GM21381 (cell line): ENCODE data around the gene PRDM4.
"Not testable (repeated sequence)": the region's sequence is repeated elsewhere in the genome, so short reads cannot be mapped to it uniquely, and the experiment has no call there.

Experiments used
- ATAC-seq: cut with Tn5 transposase; IDR thresholded peaks from one replicate; pipeline ENCODE4 v1.9.1; 2021; ENCODE audit warnings: mild to moderate bottlenecking, moderate library complexity; ENCODE audit not compliant: unreplicated experiment

The PRDM4 gene

DNA sequence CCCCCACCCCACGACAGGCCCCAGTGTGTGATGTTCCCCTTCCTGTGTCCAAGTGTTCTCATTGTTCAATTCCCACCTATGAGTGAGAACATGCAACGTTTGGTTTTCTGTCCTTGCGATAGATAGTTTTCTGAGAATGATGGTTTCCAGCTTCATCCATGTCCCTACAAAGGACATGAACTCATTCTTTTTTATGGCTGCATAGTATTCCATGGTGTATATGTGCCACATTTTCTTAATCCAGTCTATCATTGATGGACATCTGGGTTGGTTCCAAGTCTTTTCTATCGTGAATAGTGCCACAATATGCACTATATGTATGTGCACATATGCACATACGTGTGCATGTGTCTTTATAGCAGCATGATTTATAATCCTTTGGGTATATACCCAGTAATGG is 55.4 kb downstream of the PRDM4 start:
- ATAC-seq: not testable (repeated sequence)

DNA sequence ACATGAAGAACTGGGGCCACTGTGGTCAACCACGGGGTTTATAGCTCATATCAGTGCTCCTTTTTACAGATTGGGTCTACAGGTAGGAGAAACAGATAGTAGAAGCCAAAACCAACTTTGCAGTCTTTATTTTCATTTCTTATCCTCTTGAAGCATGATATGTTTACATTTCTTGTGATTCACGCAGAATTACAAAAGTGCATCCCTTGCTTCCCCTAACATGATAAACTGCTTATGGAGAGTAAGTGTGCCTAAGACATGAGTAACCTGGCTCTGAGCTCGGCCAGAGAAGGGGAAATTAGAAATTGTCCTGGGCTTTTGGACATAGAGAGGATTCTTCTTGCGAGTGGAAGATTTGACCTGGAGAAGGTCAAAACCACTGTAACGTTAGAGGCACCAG is 56.9 kb downstream of the PRDM4 start:
- no peak for ATAC-seq

DNA sequence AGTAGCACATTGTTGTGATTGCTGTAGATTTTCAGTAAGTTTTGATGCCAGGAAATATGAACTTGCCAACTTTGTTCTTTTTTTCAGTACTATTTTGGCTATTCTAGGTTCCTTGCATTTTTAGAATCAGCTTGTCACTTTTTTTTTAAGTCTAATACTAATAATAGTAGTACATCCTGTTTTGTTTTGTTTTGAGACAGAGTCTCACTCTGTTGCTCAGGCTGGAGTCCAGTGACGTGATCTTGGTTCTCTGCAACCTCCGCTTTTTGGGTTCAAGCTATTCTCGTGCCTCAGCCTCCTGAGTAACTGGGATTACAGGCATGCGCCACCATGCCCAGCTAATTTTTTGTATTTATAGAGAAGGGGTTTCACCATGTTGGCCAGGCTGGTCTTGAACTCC is 58.8 kb downstream of the PRDM4 start:
- ATAC-seq: no peak

DNA sequence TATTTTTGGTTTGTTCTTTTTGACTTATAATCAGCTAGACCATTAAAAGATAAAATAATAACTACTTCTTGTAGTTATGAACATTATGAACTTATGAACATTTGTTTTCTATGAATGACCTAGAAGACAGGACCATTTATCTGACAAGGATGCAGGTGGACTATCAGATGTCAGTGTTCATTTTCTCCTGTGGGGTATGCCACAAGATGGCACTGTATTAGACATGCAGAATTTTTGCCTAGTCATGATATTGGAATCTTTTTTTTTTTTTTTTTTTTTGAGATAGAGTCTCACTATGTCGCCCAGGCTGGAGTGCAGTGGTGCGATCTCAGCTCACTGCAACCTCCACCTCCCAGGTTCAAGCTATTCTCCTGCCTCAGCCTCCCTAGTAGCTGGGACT is 65.2 kb downstream of the PRDM4 start:
- not testable (repeated sequence) for ATAC-seq

DNA sequence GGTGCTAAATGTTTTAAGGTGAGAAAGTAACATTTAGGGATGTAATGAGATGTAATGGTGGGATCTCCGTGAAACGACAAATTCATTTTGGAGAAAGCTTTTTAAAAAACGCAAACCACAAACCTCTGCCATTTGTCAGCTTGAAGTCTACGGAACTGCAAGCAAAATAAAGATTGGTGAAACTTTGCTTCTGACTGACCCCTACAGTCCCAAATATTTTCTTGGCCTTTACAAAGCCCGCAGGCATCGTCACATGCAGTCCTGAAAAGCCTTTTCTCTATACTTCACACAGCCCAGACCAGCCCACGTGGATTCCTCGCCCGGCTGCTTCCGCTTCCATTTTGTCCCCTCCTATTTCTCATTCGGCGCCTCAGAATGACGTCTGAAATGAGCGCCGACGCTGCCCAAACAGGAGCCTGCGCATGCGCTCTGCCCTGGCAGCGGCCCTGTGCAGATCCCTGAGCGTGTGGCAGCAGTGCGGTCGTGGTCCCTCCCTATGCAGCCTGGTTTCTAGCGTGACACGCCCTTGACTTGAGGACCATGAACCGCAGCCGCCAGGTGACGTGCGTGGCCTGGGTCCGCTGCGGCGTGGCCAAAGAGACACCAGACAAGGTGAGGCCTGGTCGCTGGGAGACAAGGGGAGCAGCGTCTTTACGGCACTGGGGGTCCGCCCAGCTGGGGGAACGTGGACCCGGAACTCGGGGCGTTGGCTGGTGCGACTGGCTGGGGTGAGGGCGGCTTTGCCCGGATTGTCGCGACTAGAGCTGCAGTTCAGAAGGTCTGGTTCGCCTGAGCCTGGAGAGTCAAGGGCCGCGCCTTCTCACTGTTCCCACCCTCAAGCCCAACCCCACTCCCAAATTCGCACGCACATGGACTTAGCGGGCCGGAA is 75.3 kb downstream of the PRDM4 start, which contains the start of gene PWP1:
TSS of gene PWP1 (plus strand) at position 440 of the 889 bp plus-strand sequence. CDS start at position 541, 101 bp downstream.
- ATAC-seq: peak; percentile 91

DNA sequence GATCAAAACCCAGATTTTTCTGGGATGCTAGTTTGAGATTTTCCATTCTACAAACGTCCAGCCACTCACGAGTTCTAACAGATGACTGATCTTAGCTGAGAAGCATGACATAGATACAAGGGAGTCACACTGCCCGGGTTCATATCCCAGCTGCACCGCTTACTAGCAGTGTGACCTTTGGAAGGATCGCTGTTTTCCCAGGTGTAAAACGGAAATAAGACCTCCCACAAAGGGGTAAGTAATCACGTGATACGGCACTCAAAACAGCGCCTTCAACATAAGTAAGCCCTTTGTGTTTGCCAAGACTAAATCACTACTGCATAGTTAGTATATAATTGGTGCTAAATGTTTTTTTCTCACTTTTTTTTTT is 76.0 kb downstream of the PRDM4 start:
- ATAC-seq: no peak

DNA sequence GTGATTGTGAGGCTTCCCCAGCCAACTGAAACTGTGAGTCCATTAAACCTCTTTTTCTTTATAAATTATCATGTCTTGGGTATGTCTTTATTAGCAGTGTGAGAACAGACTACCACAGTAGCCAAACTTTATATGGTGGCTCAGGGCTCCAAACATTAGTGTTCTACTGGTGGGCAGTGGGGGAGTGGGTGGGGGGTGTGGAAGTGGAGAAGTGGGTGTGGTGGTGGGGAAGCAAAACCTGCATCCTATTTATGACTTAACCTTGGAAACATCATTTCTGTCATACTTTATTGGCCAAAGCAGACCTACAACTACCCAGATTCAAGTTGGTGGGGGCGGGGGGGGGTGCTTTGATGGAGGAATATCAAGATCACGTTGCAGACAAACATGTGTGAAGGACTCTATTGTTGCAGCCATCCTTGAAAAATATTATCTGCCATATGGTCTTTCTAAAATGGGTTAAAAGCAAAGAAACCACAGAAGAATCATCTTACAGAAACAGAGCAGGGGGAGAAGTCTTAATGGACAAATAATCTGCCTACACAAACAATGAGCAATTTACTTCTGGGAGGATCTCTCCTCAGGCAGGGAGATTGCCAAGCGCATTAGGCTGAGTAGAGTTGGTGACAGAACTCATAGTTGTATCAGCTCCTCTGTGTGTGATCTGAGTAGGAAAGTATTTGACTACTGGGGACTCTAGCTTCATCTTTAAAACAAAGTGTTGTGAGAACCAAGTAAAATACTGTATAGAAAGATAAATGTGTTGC is 76.7 kb downstream of the PRDM4 start:
- ATAC-seq: no peak
